RWPE1 (cell line): Measurements from ENCODE around the gene ZBTB43.

Experiments used
- CTCF ChIA-PET: fragments of 350-600 bp; sonication (Branson Sonifier 250); formaldehyde crosslinking; extraction: SDS; loops from one replicate; lab custom pipeline; 2021; lab: Yijun Ruan, JAX
- POLR2A ChIA-PET: fragments of 400-600 bp; formaldehyde crosslinking; extraction: SDS; loops from one replicate; lab custom pipeline; 2020; ENCODE audit warnings: antibody characterized with exemption; ENCODE audit not compliant: low non-redundant PET; lab: Yijun Ruan, JAX
- DNase-seq: peaks from one replicate; pipeline ENCODE4 v3.0.0; 2012; ENCODE audit warnings: low spot score
- H3K27ac ChIP-seq: fragments of 450-650 bp; 2 replicates; pipeline ENCODE4 v1.5.1; 2017
- TF ChIP-seq, protein P1 (sequence below): fragments of 450-650 bp; conservative IDR thresholded peaks from 2 replicates; pipeline ENCODE4 v1.5.1; 2017; ENCODE audit warnings: low read depth, mild to moderate bottlenecking

ZBTB43 gene

DNA sequence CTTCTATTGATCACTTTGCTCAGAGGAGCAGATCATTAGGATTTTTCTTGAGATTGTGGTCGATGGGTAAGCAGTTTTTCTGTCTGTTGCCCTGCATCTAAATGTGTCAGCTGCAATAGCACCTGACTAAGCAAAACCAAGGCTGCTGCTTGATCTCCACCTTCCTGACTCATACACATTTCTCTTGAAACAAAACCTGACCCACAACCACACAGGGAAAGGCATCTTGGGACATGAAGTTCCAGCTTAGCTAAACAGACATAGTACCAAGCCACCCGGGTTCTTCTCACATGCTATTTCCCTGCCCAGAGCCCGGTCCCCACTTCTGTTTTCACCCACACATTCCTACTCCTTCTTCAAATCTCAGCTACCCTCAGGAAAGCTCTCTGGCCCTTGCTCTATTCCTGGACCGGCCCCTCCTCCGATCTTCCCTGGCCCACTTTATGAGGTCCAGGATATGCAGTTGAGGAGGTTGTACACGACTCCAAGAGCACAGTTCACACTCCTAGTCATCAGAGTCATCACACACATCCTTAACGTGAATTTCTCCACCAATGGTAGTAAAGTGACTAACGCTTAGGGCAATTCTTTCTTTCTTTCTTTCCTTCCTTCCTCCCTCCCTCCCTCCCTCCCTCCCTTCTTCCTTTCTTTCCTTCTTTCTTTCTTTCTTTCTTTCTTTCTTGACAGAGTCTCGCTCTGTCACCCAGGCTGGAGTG lies 16.0 kb upstream of the ZBTB43 start:
- peak overlapping the region; percentile 66 for H3K27ac ChIP-seq

DNA sequence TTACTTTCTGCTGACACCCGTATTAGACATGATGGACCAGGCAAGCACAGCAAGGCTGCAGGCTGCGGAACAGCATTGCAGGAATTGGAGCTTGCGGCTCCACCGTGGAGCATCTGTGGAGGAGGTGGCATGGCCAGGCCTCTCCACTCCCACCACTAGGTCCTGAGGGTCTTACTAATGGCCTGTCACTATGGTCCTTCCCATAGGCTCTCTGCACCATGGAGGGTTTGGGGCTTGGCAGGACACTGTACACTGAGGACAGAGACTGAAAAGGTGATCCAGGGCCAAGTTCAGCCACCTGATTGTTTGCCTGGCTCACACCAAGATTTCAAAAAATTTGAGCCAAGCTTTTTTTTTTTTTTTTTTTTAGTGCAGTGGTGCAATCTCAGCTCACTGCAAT lies 14.3 kb upstream of the ZBTB43 start:
- TF ChIP-seq, protein P1, sequence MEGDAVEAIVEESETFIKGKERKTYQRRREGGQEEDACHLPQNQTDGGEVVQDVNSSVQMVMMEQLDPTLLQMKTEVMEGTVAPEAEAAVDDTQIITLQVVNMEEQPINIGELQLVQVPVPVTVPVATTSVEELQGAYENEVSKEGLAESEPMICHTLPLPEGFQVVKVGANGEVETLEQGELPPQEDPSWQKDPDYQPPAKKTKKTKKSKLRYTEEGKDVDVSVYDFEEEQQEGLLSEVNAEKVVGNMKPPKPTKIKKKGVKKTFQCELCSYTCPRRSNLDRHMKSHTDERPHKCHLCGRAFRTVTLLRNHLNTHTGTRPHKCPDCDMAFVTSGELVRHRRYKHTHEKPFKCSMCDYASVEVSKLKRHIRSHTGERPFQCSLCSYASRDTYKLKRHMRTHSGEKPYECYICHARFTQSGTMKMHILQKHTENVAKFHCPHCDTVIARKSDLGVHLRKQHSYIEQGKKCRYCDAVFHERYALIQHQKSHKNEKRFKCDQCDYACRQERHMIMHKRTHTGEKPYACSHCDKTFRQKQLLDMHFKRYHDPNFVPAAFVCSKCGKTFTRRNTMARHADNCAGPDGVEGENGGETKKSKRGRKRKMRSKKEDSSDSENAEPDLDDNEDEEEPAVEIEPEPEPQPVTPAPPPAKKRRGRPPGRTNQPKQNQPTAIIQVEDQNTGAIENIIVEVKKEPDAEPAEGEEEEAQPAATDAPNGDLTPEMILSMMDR: no peak
- ChIA-PET CTCF (interaction anchor here (0.6 to 2.2 kb wide), 4 partner anchors 9 to 88 kb away, joined by 4 to 11 read pairs (median 8); no protein-coding TSS in a partner anchor), POLR2A (no interaction called here)
- peak overlapping the region; percentile 96 for H3K27ac ChIP-seq
- DNase-seq: no peak

More for the DNA sequence above, 16.0 kb upstream of the ZBTB43 start:
- ChIA-PET POLR2A (no interaction called here), CTCF (interaction anchor here (0.6 to 1.4 kb wide), 6 partner anchors 82 to 229 kb away, joined by 3 to 5 read pairs (median 3); no protein-coding TSS in a partner anchor)
- peak; percentile 94 for DNase-seq
- TF ChIP-seq, protein P1: no peak

DNA sequence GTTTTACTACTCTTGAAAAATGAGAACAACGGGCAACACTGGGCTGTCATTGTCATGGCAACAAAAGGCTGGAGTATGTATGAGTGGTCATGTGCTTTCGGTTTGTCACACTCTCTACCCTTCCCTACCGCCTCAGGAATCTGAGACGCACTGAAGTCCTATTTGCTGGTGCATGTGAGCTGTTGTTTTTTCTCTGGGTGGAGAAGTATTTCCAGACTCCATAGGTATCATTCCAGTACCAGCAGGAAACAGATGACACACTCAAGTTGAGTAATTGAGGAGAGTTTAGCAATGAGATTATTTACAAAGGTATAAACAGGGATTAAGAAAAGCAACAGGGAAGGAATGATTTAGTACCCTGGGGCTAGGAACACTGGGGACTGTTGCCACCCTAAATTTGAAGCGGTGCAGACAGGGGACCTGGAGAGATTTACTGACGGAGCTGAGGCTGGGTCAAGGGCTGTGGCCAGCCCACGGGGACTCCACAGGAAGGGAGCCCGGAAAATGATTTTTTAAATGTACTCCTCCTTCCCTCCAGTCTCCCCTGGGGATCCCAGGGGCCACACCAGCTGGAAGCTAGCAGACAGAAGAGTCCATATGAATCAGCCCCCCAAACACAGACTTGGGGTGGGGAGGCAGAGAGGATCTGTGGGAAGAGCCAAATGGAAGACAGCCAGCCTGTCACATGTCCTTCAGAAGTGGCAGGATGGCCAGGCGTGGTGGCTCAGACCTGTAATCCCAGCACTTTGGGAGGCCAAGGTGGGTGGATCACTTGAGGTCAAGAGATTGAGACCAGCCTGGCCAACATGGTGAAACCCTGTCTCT lies 13.2 kb upstream of the ZBTB43 start:
- DNase-seq: peak; percentile 94
- POLR2A ChIA-PET: interaction anchor here (0.8 to 1.0 kb wide), 2 partner anchors 34 to 97 kb away, joined by 3 to 8 read pairs; no protein-coding TSS in a partner anchor
- TF ChIP-seq, protein P1: no peak
- peak overlapping the region; percentile 96 for H3K27ac ChIP-seq
- CTCF ChIA-PET: interaction anchor here (0.7 to 2.2 kb wide), 6 partner anchors 10 to 188 kb away, joined by 3 to 11 read pairs (median 4); no protein-coding TSS in a partner anchor

DNA sequence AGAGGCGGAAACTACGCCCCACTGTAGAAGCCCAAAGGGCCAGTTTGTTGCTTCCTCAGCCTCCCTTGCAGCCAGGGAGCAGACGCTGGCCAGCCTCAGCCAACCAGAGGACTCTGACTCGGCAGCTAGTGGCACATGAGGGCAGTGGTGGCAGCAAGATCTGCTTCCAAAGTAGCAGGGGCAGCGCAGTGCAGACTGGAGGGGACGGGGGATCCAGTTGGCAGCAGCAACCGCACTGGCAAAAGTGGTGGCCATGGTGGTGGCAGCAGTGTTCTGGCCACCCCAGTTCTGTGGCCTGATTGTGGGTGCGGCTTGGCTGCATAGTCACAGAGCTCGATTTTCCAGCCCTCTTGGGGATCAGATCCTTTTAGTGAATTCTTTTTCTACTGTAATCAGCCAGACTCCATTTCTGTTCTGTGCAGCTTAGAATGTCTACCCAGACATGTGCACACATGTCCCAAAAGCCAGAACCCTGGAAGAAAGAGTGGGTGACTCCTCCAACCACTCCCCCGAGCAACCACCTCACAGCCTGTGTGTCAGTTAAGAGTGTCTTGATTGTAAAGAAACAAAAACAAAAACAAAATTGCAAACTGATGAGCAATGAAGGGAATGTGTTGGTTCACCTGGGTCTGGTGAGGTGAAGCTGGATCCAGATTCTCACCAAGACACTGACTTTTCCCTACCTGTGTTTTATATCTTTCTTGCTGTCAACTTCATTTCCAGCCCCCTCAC lies 11.0 kb upstream of the ZBTB43 start:
- H3K27ac ChIP-seq: peak overlapping the region; percentile 96
- CTCF ChIA-PET: interaction anchor here (0.6 to 1.7 kb wide), 3 partner anchors 12 to 89 kb away, joined by 3 to 5 read pairs (median 4); no protein-coding TSS in a partner anchor
- DNase-seq: peak; percentile 95

DNA sequence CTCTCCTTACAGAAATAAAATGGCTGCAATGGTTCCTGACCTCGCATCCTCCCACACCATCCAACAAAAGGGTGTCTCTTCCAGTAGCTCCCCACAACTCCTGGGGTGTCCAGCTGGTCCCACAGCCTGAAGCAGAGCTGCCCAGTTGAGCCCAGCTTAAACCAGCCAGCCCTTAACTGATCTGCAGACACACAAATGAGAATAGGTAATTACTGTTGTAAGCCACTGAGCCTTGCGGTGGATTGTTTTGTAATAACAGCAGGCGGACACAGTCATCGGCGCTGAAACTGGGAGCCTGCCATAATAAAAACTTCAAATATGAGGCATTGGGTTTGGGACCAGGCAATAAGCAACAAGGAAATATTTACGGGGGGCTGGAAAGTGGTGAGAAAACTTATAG lies 10.4 kb upstream of the ZBTB43 start:
- ChIA-PET POLR2A (interaction anchor here (2.3 kb wide), 1 partner anchor 11 kb away, joined by 8 read pairs; the partner anchor contains the start of gene ZBTB43), CTCF (interaction anchor here (0.7 kb wide), 1 partner anchor 12 kb away, joined by 3 read pairs; no protein-coding TSS in a partner anchor)
- TF ChIP-seq, protein P1: no peak
- peak; percentile 55 for DNase-seq
- peak overlapping the region; percentile 96 for H3K27ac ChIP-seq

More for the DNA sequence above, 11.0 kb upstream of the ZBTB43 start:
- TF ChIP-seq, protein P1: no peak
- POLR2A ChIA-PET: interaction anchor here (2.3 kb wide), 1 partner anchor 11 kb away, joined by 8 read pairs; the partner anchor contains the start of gene ZBTB43
